Bronchial epithelial cell (primary cell): Measurements from ENCODE around the gene YY1AP1. TPM values are rescaled to one million over a fixed set of nuclear protein-coding genes. Genes with fewer than 3 reads are reported as not detected.
A peak's percentile ranks its signal among the peaks of the same experiment; 100 is the strongest.
"Not testable (repeated sequence)": the region's sequence is repeated elsewhere in the genome, so short reads cannot be mapped to it uniquely, and the experiment has no call there.

Source experiments
- DNase-seq: peaks from one replicate; pipeline ENCODE4 v3.0.0-alpha.2; 2010; ENCODE audit warnings: low read depth
- FAIRE-seq: peaks from 2 replicates; lab custom pipeline; 2011; peaks lifted over from hg19 to GRCh38; lab: Jason Lieb, UNC
- H3K27me3 ChIP-seq: 2 replicates; pipeline ENCODE4 v1.5.1; 2011; ENCODE audit warnings: low read length; ENCODE audit not compliant: control insufficient read depth, insufficient read depth
- H3K36me3 ChIP-seq: 2 replicates; pipeline ENCODE4 v1.5.1; 2011; ENCODE audit warnings: low read length; ENCODE audit not compliant: control insufficient read depth, insufficient read depth
- H3K4me3 ChIP-seq: 2 replicates; pipeline ENCODE4 v1.5.1; 2011; ENCODE audit warnings: mild to moderate bottlenecking, low read depth, low read length, control low read depth
- total RNA-seq: library from RNA; depleted of rRNA; stranded (reverse); fragments of >200 nt; gene quantifications from 2 replicates; pipeline ENCODE4 v1.2.1, GENCODE V29; 2014
- TF ChIP-seq, protein P1 (sequence below): IDR thresholded peaks from 2 replicates; pipeline ENCODE4 v1.5.1; 2011; ENCODE audit warnings: mild to moderate bottlenecking, moderate library complexity, low read length, control low read depth, inconsistent platforms; ENCODE audit not compliant: insufficient read depth, severe bottlenecking

YY1AP1 gene
- total RNA-seq, 1 donor from 2014 or later = 24.0 TPM

DNA sequence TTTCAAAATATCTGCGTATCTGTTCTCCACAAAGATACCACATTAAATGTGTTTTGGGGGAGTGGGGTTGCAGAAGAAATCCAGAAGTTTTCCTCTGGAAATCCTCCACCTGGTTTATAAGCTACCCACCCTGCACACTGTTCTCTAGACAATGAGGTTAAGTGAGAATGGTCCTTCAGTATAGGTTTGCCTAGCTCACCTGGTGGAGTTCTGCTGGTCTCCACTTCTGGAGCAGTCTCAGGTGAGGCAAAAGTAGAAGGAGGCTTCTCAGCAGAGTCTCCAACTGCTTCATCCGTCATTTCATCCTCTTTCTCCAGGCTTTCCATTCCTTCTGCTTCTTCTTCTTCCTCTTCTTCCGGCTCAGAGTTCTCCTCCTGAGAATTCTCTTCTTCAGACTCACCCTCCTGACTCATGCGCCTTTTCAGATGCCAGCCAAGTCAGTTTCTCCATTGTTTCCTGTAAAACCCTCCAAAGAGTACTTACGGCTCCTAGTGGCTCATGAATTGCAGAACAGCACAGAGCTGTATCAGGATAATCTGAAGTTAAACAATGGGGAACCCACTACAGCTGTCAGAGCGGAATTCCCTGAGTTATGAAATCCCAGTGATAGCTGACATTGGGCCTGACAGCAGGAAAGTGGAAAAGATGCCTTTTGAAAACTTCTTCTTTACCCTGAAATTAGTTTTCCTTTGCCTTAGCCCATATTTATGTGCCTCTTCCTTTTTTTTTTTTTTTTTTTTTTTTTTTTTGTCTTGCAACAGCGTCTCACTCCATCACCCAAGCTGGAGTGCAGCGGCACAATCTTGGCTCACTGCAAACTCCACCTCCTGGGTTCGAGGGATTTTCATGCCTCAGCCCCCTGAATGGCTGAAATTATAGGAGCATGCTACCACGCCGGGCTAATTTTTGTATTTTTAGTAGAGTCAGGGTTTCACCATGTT, 40.1 kb downstream of the YY1AP1 start:
- TF ChIP-seq, protein P1, sequence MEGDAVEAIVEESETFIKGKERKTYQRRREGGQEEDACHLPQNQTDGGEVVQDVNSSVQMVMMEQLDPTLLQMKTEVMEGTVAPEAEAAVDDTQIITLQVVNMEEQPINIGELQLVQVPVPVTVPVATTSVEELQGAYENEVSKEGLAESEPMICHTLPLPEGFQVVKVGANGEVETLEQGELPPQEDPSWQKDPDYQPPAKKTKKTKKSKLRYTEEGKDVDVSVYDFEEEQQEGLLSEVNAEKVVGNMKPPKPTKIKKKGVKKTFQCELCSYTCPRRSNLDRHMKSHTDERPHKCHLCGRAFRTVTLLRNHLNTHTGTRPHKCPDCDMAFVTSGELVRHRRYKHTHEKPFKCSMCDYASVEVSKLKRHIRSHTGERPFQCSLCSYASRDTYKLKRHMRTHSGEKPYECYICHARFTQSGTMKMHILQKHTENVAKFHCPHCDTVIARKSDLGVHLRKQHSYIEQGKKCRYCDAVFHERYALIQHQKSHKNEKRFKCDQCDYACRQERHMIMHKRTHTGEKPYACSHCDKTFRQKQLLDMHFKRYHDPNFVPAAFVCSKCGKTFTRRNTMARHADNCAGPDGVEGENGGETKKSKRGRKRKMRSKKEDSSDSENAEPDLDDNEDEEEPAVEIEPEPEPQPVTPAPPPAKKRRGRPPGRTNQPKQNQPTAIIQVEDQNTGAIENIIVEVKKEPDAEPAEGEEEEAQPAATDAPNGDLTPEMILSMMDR = peak; percentile 52
- peak; percentile 93 for DNase-seq
- Histone ChIP-seq H3K36me3 (no peaks in the 10 kb centered on the region), H3K4me3 (peak overlapping the region; percentile 8), H3K27me3 (no peaks in the 10 kb centered on the region)
- no peak for FAIRE-seq

DNA sequence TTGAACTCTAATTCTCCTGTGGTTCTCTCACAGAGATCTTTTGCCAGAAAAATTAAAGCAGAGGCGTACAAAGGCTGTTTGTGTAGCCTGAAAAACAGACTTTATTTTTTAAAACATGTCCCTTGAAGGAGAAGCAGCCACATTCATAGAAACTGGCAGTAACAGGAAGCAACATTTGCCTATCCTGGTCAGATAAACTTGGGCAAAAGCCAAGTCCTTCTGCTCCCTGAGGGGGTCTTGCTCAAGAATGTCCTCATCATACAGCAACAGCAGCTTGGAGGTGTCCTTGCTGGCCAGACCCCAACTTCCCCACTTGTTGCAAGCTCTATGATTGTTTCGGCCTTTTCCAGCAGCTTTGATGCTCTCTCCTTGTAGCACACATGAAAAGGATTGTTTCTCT, 42.3 kb downstream of the YY1AP1 start:
- DNase-seq = peak; percentile 20
- H3K27me3 ChIP-seq = no peaks in the 10 kb centered on the region
- H3K36me3 ChIP-seq = peaks cover 2% of the 10 kb centered on the region
- H3K4me3 ChIP-seq = no peak overlapping the region
- no peak for FAIRE-seq
- TF ChIP-seq, protein P1 = no peak

DNA sequence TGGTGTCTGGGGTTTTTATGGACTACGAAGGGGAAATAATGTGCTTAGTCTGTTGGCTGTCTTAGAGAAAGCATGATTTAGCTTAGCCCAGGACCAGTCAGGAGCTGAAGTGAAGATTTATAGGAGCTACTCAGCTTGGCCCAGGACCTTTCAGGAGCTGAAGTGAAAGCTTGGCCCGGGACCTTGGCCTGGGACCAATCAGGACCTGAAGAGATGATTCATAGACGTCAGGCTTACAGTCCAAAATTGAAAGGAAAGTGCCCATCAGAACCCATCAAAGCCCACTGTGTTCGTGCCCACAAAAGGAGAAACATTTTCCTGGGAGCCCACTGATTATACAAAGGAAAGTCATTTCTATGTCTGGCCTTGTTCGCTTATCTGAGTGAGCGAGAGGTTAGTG, 42.9 kb downstream of the YY1AP1 start:
- TF ChIP-seq, protein P1 = no peak
- no peak for FAIRE-seq
- Histone ChIP-seq H3K4me3 (no peak overlapping the region), H3K27me3 (no peaks in the 10 kb centered on the region), H3K36me3 (peaks cover 2% of the 10 kb centered on the region)
- no peak for DNase-seq

DNA sequence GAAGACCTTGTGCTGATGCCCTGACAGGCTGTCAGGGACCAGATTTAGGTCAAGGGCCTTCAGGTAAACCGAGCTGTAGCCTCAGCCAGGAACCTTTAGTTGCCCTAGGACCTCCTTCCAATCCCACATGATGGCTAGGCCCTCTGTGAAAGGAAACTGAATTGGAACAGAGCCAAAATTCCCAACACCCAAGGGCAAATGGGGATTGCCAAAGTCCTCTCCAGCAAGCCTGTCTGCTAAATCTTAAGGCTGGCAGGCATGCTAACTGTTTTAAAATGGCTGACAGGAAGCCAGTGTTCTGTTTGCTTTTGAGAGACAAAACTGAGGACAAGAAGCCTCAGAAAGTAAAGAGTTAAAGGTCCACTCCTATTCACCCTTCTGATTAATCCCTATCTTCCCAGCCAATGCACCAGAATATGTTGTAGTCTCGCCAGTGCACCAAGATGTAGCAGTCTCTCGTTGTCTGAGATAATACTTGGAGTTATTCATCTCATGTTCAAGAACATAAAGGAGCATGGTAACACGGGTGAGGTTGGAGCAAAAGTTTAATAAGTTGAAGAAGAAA, 43.5 kb downstream of the YY1AP1 start:
- TF ChIP-seq, protein P1 = no peak
- FAIRE-seq (no peak), DNase-seq (no peak)
- Histone ChIP-seq H3K4me3 (no peak overlapping the region), H3K27me3 (no peaks in the 10 kb centered on the region), H3K36me3 (peaks cover 2% of the 10 kb centered on the region)

DNA sequence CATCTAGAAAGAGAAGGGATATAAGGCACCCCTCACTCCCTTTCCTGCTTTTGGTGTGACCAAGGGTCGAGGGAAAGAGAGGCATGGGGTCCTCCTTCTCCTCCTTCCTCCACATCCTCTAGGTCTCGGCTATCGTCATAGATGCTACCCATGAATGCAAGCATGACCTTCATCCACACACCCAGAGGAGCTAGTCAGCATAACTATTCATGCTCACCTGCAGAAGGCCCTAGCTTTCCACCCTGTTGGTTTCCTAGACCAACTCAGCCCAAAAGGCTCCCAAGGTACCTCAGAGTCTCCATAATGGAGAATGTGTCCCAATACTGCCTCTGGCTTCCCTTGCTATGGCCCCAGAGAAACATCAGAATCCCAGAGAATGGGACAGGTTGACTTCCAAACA, 45.3 kb downstream of the YY1AP1 start:
- DNase-seq = no peak
- TF ChIP-seq, protein P1 = no peak
- Histone ChIP-seq H3K27me3 (no peaks in the 10 kb centered on the region), H3K4me3 (no peak overlapping the region), H3K36me3 (peaks cover 2% of the 10 kb centered on the region)
- FAIRE-seq = no peak

DNA sequence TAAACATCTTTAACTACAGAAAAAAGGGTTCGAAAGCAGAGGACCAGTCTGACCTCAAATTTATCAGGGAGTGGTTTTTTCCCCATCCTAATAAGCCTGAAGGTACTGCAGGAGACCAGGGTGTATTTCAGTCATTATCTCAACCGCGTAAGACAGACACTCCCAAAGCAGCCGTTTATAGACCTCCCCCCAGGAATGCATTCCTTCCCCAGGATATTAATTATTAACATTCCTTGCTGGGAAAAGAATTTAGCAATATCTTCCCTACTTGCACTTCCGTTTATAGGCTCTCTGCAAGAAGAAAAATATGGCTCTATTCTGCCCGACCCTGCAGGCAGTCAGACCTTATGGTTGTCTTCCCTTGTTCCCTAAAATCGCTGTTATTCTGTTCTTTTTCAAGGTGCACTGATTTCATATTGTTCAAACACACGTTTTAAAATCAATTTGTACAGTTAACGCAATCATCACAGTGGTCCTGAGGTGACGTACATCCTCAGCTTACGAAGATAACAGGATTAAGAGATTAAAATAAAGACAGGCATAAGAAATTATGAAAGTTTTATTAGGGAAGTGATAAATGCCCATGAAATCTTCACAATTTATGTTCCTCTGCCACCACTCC, 45.9 kb downstream of the YY1AP1 start:
- not testable (repeated sequence) for H3K36me3 ChIP-seq, FAIRE-seq, H3K4me3 ChIP-seq, DNase-seq, H3K27me3 ChIP-seq
